GM21825 (cell line): ENCODE measurements around the gene ROBO1.
"Not testable (repeated sequence)": the region's sequence is repeated elsewhere in the genome, so short reads cannot be mapped to it uniquely, and the experiment has no call there.

Experiments used
- ATAC-seq: cut with Tn5 transposase; IDR thresholded peaks from one replicate; pipeline ENCODE4 v1.9.1; 2021; ENCODE audit warnings: mild to moderate bottlenecking, moderate library complexity; ENCODE audit not compliant: unreplicated experiment

The ROBO1 gene

GRCh38 chr3:78781351-78781750 lies 986.4 kb downstream of the ROBO1 start:
- no peak for ATAC-seq

DNA sequence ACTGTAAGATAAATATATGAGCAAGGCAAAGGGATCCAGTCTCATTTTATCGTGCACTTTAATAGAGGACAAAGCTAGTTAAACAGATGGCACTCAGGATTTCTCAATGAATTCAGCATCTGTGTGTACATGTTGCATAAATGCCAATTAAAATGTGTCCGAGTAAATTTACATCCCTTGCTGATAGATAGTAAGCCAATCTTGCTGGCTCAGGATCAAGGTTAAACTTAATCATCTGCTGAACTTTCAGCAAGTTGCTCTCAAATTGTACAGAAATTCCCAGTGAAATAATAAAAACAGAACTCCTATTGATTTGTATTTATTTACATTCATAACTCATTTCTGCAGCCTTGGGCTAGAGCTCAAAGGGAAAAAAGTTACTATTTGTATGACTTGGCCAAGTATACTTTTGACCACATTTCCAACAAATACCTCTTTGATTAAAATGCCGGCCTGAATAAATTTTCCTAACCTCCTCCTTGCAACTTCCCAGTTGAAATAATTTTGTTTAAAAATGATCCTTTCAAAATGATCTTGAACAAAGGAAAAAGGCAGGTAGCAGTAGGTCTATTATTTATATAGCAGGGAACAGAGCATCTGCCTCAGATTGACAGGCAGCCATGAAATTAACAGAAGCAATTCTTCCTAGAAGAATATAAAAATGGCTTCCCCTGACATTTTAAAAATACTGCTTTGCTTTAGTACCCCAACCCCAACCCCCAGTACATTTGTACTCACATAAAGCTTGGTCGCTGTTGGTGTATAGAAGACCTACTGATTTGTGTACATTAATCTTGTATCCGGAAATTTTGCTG lies 1001.9 kb downstream of the ROBO1 start:
- no peak for ATAC-seq

DNA sequence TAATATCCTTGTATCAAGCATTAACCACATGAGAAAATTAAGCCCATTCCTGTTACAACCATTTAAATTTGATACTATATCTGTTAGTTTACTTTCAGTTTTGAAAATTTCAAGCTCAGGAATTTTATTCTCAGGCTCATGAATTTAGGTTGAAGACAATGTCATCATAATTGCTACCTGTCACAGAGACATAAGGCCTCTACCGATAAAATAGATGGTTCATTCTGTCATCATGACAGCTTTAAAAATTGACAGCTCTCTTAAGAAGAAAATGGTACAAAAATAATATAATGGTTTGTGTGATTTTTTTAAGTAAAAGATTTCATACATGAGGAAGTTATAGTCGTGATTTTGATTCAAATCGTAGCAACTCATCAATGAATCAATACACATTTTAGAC lies 1003.2 kb downstream of the ROBO1 start:
- ATAC-seq = no peak

DNA sequence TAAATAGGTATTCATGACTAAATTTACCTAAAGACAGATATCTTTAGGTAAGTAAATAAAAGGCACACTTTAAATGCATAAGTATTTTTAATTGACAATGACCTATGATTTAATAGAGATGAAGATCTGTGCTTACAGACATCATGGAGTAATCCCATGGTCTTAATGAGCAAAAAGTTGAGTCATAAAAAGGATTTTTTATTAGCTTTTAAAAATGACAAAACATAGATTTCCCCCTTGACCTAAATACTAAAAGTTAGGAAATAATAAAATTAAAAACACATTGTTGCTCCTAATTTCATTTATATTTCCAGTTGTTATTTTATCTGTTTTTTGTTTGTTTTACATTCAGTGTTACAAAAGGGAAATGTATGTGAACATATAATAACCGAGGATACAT lies 1005.7 kb downstream of the ROBO1 start:
- ATAC-seq = no peak

GRCh38 chr3:78761126-78761525 lies 1006.7 kb downstream of the ROBO1 start:
- ATAC-seq = no peak

GRCh38 chr3:78757731-78758130 lies 1010.1 kb downstream of the ROBO1 start:
- no peak for ATAC-seq

GRCh38 chr3:78754066-78754743 lies 1013.6 kb downstream of the ROBO1 start:
- no peak for ATAC-seq

DNA sequence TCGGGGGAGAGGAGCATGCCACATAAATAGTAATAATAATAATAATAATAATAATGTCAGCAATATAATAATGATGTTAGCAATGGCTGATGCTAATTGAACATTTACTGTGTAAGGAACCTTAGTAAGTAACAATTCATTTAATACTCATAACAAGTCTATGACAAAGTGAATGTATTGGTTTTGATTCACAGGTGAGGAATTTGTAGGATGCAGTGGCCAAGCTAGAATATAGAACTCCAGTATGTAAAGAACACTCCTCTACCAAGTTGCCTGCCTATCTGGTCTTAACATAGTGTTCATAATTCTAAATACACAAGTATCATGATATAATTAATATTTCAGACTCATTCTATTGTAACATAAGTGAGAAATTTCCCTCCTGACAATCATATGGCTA lies 1016.5 kb downstream of the ROBO1 start:
- no peak for ATAC-seq

DNA sequence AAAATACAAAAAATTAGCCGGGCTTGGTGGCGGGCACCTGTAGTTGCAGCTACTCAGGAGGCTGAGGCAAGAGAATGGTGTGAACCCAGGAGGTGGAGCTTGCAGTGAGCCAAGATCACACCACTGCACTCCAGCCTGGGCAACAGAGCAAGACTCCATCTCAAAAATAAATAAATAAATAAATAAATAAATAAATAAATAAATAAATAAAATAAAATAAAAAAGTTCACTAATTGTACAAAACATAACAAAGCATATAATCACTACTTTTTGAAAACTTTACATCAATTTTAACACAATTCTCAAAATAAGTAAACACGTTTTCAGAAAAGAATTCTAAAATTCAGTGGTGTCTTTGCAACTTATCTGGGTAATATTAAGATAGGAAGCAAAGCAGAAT lies 1017.5 kb downstream of the ROBO1 start:
- ATAC-seq = not testable (repeated sequence)

- ATAC-seq = no peak
Observed at GRCh38 chr3:78749056-78749455, 1018.7 kb downstream of the ROBO1 start.

DNA sequence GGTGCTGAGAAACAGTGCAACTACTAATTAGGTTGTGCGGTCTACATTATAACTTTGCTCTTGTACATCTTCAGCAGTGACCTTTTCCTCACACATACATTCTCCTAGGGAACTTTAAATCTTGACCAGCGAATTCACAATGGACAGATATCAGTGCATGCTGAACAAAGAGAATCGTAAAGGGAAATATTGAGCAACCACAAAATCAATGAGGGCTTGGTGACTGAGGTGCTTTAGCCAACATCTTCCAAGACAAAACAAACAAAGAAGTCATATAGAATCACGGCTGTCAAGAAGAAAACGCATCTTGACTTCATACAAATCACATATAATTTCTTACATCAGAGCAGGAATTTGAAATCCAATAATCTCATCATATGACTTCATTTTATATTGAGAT lies 1022.0 kb downstream of the ROBO1 start:
- no peak for ATAC-seq

- ATAC-seq = no peak
Observed at GRCh38 chr3:78742491-78742890, 1025.3 kb downstream of the ROBO1 start.

- ATAC-seq = no peak
Observed at GRCh38 chr3:78742041-78742440, 1025.8 kb downstream of the ROBO1 start.

GRCh38 chr3:78741066-78741645 lies 1026.6 kb downstream of the ROBO1 start:
- ATAC-seq = no peak

GRCh38 chr3:78738833-78739232 lies 1029.0 kb downstream of the ROBO1 start:
- no peak for ATAC-seq

- ATAC-seq = no peak
Observed at GRCh38 chr3:78737988-78738387, 1029.8 kb downstream of the ROBO1 start.

DNA sequence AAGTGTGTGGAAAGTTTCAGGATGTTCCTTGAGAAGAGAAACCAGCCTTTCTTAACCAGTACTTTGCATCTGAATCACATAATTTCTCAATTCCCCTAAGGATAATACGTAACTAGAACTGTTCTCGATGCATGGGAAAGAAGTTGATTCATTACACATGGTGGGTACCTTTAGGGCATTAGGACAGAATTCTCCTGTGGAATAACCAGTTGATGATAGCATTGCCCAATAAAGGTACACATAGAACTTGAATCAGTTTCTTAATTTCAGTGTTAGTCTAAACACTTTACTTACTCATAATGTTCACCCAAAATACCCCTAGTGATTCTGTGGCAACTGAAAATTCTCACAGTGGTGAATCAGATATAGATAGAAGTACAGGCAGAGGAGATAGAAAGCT lies 1030.9 kb downstream of the ROBO1 start:
- ATAC-seq = no peak

DNA sequence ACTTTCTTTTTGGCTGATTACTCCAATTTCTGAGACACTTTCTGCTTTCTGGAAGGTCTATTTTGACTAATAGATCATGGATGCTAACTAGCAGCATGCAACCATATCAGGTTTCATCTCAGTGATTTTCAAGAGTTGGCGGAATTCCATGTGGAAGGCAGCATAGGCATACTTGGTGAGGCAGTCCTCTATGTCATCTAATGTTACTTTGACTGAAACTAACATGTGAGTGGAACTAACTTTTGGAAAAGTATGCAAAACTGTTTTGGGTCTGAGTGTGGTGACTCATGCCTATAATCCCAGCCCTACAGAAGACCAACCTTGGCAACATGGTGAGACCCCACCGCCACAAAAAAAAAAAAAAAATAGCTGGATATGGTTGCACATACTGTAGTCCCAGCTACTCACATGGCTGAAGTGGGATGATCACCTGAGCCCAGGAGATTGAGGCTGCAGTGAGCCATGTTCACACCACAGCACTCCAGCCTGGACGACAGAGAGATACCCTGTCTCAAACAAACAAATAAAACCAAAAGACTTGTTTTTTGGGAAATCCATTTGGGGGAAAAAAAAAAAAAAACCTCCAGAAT lies 1033.7 kb downstream of the ROBO1 start:
- ATAC-seq = no peak

GRCh38 chr3:78732893-78733292 lies 1034.9 kb downstream of the ROBO1 start:
- ATAC-seq = no peak

DNA sequence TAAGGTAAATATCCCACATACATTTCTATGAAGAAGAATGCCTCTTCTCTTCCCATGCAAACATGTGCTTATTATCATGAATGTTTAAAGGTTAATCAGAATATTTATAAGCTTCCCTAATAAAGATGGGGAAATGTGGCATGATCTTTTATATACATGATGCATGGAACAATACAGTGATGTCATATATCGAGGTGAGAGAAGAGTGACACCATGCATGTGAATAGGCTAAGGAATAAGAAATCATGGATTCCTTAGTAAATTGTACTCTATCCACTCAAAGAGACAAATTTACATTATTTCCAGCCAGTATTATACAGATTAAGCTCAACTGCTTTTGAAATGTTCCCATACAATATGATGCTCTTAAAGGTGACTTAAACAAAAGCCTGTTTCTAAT lies 1035.3 kb downstream of the ROBO1 start:
- no peak for ATAC-seq

DNA sequence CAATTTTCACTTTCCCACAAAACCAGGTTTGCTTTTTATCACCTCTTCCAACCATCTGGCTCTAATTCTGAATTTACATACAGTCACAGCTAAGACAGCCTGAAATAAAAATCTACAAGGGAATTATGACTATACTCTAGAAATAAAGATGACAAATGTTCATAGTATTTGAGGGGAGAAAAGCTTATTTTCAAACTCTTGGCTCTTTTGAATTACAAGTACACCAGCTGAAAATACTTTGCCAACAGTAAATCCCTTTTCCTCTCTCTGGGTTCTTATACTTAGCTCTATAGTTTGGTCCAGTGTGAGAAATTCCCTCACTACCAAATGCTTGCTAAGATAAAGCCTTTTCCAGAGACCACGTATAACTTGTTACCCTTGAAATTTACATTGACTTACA lies 1037.9 kb downstream of the ROBO1 start:
- ATAC-seq = no peak
